ENCODE measurements around the gene GPS1.

GRCh38 chr17:82008258-82008940 lies 43.3 kb upstream of the GPS1 start:
- TF ChIP-seq CTCF (IDR thresholded peaks at IDR 0.05) (no peak), POLR2A (IDR thresholded peaks at IDR 0.05) (no peak)

Data from esophagus squamous epithelium (tissue), 4 donors.